Activated naive CD4-positive, alpha-beta T cell (primary cell): ENCODE results near the gene VEGFD.
"Not testable (repeated sequence)": the region's sequence is repeated elsewhere in the genome, so short reads cannot be mapped to it uniquely, and the experiment has no call there.

Experiments used
- DNase-seq, 4 experiments: peaks; one replicate each; lab custom pipeline; 2025; lab: John Stamatoyannopoulos, UW

VEGFD gene

GRCh38 chrX:15358533-15358932, 25.7 kb downstream of the VEGFD start:
- no peak for DNase-seq

- no peak for DNase-seq
Measured at GRCh38 chrX:15356444-15356843, 27.8 kb downstream of the VEGFD start.

- DNase-seq: no peak
Measured at GRCh38 chrX:15350329-15350996, 33.8 kb downstream of the VEGFD start.

GRCh38 chrX:15349046-15349445, 35.2 kb downstream of the VEGFD start:
- DNase-seq: no peak

DNA sequence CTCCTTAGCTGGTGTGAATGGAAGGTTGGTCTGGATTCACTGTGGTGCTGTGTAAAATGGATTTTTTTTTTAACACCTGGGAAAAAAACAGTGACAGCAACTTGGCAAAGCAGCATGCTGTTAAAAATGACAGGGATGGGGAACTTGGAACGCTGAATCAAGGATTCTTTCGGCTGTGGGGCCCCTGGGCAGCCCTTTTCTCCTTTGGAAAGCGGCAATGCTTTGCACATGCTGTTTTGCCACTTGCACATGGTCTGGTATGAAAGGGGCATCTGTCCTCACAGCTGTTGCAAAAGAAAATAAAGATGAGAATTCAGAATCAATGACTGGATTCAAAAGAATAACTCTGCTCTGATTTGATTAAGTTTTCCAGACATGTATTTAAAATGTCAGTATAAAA, 38.2 kb downstream of the VEGFD start:
- no peak for DNase-seq

- DNase-seq: no peak
Measured at GRCh38 chrX:15344106-15344505, 40.1 kb downstream of the VEGFD start.

GRCh38 chrX:15343075-15343476, 41.1 kb downstream of the VEGFD start:
- no peak for DNase-seq

- DNase-seq: no peak
Measured at GRCh38 chrX:15340867-15341266, 43.3 kb downstream of the VEGFD start.

GRCh38 chrX:15336023-15336413, 48.2 kb downstream of the VEGFD start:
- peak in 1 of 4 experiments; percentile 1 for DNase-seq

DNA sequence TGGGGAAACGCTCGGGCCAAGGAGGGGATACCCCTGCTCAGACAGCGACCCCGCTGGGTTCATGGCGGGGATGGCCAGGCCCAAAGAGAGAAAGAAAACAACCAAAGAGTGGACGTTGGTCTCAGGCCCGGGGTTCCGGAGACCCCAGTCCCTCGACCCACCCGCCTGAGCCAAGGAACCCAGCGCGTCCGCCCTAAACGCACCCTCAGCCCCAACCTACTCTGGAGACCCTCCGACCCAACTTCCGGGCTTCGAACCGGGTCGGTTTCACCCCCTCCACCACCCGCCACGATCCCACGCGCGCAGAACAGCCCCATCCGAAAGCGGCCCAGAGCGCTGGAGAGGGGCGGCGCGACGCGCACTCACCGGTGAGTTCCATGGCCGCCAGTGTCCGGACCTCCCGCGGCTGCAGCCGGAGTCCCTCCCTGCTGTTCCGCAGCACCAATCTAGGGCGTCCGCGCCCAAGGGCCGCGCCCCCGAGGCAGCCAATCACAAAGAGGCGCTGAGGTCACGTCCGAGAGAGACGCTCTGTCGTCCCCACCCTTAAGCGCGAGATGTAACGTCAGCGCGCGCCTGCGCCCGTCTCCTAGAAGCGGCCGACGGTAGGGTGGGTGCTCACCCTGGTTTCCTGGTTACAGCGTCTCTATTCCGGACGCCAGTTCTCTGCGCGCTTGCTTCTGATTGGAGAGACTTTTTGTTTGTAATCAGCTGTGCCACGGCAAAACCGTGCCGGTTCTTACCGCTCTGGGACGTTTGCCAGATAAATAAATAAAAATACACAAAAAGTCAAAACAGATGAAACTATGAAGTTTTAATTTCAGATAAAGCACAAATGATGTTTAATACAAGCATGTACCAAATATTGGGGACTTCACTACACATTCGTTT, 48.8 kb downstream of the VEGFD start, which contains the start of gene PIGA:
TSS of gene PIGA (minus strand) at position 389 of the 888 bp plus-strand sequence. CDS start 3,593 bp downstream, outside the sequence.
- DNase-seq: peak; percentile 59 to 81 (median 68)

DNA sequence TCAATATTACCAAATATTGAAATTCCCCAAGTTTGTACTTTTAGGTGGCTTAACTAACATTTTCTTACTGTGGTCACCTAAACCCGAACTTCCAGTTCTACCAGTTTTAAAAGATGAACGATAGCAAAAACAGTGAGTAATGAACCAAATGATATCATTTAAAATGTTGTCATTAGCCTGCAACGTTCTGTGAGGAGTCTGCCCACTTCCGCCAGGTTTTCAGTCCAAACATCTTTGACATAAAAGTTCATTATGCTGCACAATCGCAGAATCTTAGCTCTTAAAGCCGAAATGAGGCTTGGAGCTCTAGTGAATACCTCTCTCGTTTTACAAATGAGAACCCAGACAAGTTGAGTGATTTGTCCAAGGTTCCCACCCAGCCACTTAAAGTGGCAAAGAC, 49.7 kb downstream of the VEGFD start:
- no peak for DNase-seq

DNA sequence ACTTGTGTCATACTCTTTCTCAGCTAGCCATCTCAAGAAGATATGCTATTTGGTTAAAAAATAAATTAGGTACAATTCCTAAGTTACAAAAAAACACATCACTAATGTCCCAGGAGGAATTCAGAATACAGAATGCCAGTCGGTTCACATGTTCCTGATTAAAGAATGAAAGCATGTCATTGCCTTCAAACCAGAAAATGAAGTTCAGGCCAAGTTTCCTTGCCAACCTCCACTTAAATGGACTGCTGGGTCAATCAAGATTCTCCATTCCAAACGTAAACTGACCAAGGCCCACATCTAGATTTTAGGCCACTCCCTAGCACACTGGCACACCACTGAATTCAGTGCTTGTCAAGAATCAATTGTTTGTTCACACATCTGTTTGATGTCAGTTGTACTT, 55.4 kb downstream of the VEGFD start:
- DNase-seq: no peak

- DNase-seq: no peak
Measured at GRCh38 chrX:15328131-15328530, 56.1 kb downstream of the VEGFD start.

- DNase-seq: no peak
Measured at GRCh38 chrX:15322472-15322871, 61.7 kb downstream of the VEGFD start.

DNA sequence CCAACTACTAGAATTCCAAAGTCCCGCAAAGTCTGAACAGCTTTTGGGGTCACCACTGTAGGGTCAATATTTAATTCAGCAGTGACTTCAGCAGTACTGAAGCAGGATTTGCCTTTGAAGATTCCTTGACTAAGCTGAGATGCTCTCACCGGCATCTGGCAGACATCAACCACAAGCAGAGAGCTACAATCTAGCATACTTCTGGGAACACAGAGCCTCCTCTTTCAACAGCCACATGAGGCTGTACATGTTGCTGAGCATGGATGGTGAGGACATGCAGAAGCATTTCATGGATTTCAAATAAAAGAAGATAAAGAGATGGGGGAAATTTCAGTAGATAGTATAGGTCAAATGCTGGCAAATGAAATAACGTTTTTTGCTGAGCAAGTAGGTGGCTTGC, 62.1 kb downstream of the VEGFD start:
- no peak for DNase-seq

DNA sequence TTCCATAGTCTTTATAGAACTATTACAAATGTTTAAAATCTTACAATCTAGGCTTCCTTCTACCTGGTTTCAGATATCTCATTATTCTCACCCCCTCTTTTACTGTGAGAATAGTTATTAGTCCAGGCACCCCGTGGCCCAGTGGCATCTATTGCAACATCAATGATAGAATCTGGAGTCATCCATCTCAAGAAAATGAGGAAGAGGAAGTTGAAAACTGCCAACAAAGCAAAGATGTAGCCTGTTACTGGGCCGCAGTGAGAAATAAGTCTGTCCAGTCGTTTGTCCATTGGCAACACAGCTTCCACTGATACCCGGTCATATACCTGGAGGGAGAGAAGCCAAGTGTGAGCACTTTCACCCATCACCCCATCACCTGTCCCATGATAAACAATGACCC, 62.8 kb downstream of the VEGFD start:
- no peak for DNase-seq

DNA sequence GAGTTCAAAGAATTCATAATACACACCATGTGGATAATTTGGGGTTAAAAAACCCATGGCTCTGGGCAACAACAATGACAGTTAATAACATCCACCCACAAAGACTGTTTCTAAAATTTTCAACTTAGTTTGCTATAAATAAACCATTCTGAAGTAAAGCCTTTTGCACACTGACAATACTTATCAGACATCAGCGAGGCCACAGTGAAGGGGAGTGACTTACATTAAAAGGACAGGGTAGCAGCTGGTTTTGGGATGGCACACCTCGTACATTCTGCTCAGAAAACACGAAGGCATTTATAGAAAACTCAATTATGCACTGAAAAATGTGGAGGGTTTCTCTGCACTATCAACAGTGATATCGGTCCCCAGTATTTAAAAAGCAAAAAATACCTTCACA, 63.9 kb downstream of the VEGFD start:
- DNase-seq: no peak

GRCh38 chrX:15319075-15319474, 65.1 kb downstream of the VEGFD start:
- DNase-seq: no peak

DNA sequence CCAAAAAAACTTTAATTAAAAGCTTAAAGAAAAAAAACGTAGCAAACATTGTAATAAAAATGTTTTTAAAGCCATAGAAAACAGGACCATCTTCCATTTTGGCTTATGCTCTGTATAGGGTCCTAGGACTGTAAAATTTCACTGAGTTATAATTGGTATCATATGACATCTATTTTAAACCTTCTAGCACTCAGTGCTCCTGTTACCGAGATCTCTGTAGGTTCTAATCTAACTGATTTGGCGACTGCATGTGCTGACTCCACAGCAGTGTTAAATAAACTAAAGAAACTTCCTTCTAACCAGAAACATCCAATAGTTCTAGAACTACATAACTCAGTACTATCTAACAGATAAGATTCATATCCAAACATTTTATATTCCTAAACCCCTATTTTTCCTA, 68.7 kb downstream of the VEGFD start, which contains the start of gene ASB11:
TSS of gene ASB11 (minus strand) at position 132 of the 400 bp plus-strand sequence. CDS start at position 97, 35 bp downstream.
- DNase-seq: no peak

- no peak for DNase-seq
Measured at GRCh38 chrX:15314472-15314871, 69.7 kb downstream of the VEGFD start.

DNA sequence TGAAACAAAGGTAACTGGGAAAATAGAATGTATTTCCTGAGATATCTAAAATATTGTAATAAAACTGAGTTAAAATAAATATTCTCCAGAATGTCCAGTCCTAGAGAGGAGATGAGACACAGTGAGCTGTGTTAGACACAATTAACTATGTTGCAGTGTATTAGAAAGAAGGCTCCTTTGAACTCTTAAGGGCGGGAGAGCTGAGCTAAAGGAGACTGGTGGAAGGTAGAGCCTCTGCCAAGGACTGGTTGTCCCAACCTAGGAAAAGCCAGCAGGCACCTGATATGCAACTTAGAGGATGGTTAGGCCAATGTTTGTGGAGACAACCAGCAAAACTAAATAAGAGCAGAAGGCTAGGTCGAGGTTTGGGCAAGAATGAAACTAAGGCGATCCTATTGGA, 73.1 kb downstream of the VEGFD start:
- DNase-seq: no peak

DNA sequence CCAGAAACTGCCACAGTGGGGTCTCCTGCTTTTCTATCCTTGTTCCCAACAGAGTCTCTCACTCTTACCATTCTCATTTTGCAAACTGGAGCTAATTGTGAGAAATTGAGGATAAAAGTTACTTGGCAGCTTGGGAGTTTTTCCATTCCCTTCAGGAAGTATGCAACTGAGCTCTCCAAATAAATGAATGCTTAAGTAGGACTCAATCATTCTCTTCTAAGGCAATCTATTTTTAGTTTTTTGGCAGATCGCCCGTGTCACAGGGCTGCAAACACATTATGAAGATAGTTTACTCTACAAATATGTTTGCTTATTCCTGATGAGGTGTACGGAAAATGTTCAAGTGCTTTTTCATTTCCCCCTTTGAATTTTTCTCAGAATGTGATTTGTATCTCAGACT, 74.1 kb downstream of the VEGFD start:
- no peak for DNase-seq

DNA sequence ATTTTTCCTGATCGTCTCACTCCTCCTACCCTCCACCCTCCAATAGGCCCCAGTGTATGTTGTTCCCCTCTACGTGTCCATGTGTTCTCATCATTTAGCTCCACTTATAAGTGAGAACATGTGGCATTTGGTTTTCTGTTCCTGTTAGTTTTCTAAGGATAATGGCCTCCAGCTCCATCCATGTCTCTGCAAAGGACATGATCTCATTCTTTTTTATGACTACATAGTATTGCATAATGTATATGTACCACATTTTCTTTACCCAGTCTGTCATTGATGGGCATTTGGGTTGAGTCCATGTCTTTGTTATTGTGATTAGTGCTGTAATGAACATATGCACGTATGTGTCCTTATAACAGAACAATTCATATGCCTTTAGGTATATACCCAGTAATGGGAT, 78.3 kb downstream of the VEGFD start:
- not testable (repeated sequence) for DNase-seq
